IPS DF 19.7 (cell line): ENCODE results near the gene RB1.

Source experiments
- DNase-seq: peaks from one replicate; pipeline ENCODE4 v3.0.0-alpha.2; 2013; ENCODE audit warnings: low read depth, low spot score

RB1 gene

GRCh38 chr13:48493066-48493765 lies 189.7 kb downstream of the RB1 start:
- DNase-seq = no peak

- DNase-seq = no peak
These were observed 190.3 kb downstream of the RB1 start for GRCh38 chr13:48493851-48494250.

- no peak for DNase-seq
These were observed 191.3 kb downstream of the RB1 start for GRCh38 chr13:48494874-48495273.

GRCh38 chr13:48496271-48497161 lies 193.0 kb downstream of the RB1 start:
- DNase-seq = no peak

- no peak for DNase-seq
These were observed 194.1 kb downstream of the RB1 start for GRCh38 chr13:48497669-48498068.

GRCh38 chr13:48500652-48501197 lies 197.2 kb downstream of the RB1 start:
- DNase-seq = no peak

GRCh38 chr13:48501705-48502104 lies 198.2 kb downstream of the RB1 start:
- no peak for DNase-seq

- no peak for DNase-seq
These were observed 199.2 kb downstream of the RB1 start for GRCh38 chr13:48502601-48503319.

- no peak for DNase-seq
These were observed 201.1 kb downstream of the RB1 start for GRCh38 chr13:48504606-48505005.

GRCh38 chr13:48505012-48505411 lies 201.5 kb downstream of the RB1 start:
- DNase-seq = no peak

- no peak for DNase-seq
These were observed 202.1 kb downstream of the RB1 start for GRCh38 chr13:48505597-48506091.

- no peak for DNase-seq
These were observed 202.6 kb downstream of the RB1 start for GRCh38 chr13:48506092-48506701.

GRCh38 chr13:48507021-48507420 lies 203.5 kb downstream of the RB1 start:
- no peak for DNase-seq

GRCh38 chr13:48508011-48508410 lies 204.5 kb downstream of the RB1 start:
- DNase-seq = no peak

- DNase-seq = no peak
These were observed 207.1 kb downstream of the RB1 start for GRCh38 chr13:48510698-48511097.

GRCh38 chr13:48511621-48512230 lies 208.2 kb downstream of the RB1 start:
- no peak for DNase-seq

- DNase-seq = no peak
These were observed 211.2 kb downstream of the RB1 start for GRCh38 chr13:48514793-48515192.

- DNase-seq = no peak
These were observed 212.2 kb downstream of the RB1 start for GRCh38 chr13:48515732-48516131.

- DNase-seq = no peak
These were observed 214.5 kb downstream of the RB1 start for GRCh38 chr13:48518083-48518482.

- DNase-seq = no peak
These were observed 222.7 kb downstream of the RB1 start for GRCh38 chr13:48526286-48526685.

GRCh38 chr13:48527955-48528354 lies 224.4 kb downstream of the RB1 start:
- no peak for DNase-seq
